HG03558 (cell line): ENCODE measurements around the gene TSPAN4.

Experiments used
- ATAC-seq: cut with Tn5 transposase; IDR thresholded peaks from one replicate; pipeline ENCODE4 v1.9.1; 2021; ENCODE audit warnings: moderate number of reproducible peaks; ENCODE audit not compliant: unreplicated experiment; ENCODE audit errors: extremely low read depth

The TSPAN4 gene

GRCh38 chr11:862081-862661, 19.5 kb downstream of the TSPAN4 start:
- no peak for ATAC-seq

GRCh38 chr11:862696-863022, 20.0 kb downstream of the TSPAN4 start:
- no peak for ATAC-seq

- ATAC-seq, result no peak
Measured at GRCh38 chr11:863023-863909, 20.6 kb downstream of the TSPAN4 start.

- no peak for ATAC-seq
Measured at GRCh38 chr11:863910-864827, 21.5 kb downstream of the TSPAN4 start.

GRCh38 chr11:864898-865297, 22.2 kb downstream of the TSPAN4 start:
- no peak for ATAC-seq

- no peak for ATAC-seq
Measured at GRCh38 chr11:865462-866430, 23.1 kb downstream of the TSPAN4 start.

- no peak for ATAC-seq
Measured at GRCh38 chr11:866481-866880, 23.8 kb downstream of the TSPAN4 start.

- ATAC-seq, result no peak
Measured at GRCh38 chr11:867856-868358, 25.3 kb downstream of the TSPAN4 start.

GRCh38 chr11:868394-868793, 25.7 kb downstream of the TSPAN4 start:
- ATAC-seq, result no peak

- no peak for ATAC-seq
Measured at GRCh38 chr11:868802-869201, 26.1 kb downstream of the TSPAN4 start.

GRCh38 chr11:869399-870126, 26.9 kb downstream of the TSPAN4 start:
- ATAC-seq, result no peak

- no peak for ATAC-seq
Measured at GRCh38 chr11:870127-870413, 27.4 kb downstream of the TSPAN4 start.

- no peak for ATAC-seq
Measured at GRCh38 chr11:870418-870817, 27.8 kb downstream of the TSPAN4 start.

GRCh38 chr11:871472-871871, 28.8 kb downstream of the TSPAN4 start:
- no peak for ATAC-seq

- ATAC-seq, result no peak
Measured at GRCh38 chr11:872799-873198, 30.1 kb downstream of the TSPAN4 start.

- ATAC-seq, result no peak
Measured at GRCh38 chr11:873706-874105, 31.1 kb downstream of the TSPAN4 start.

- no peak for ATAC-seq
Measured at GRCh38 chr11:875203-875602, 32.6 kb downstream of the TSPAN4 start.

GRCh38 chr11:875769-876301, 33.2 kb downstream of the TSPAN4 start:
- no peak for ATAC-seq

- ATAC-seq, result no peak
Measured at GRCh38 chr11:876545-876944, 33.9 kb downstream of the TSPAN4 start.
